Heart left ventricle (tissue), 16 donors: ENCODE measurements around the gene ADAMTS18. TPM values are rescaled to one million over a fixed set of nuclear protein-coding genes. Genes with fewer than 3 reads are reported as not detected.

ENCODE experiments used
- ATAC-seq, 4 donors: fragments of 200-7000 bp; cut with Tn5 transposase; one replicate each; pipeline ENCODE4 v1.9.1; 2020 to 2022; ENCODE audit warnings: moderate library complexity in 4 of 4, mild to moderate bottlenecking in 3 of 4, moderate number of reproducible peaks in 1 of 4
- DNase-seq, 5 donors: peaks; one replicate each; pipeline ENCODE4 v3.0.0-alpha.2; 2020
- H3K27ac ChIP-seq, 12 donors: fragments of 200-600 bp; sonication (generic) in 4 of 12; one replicate each; pipeline versions ENCODE4 v1.5.0 to v1.8.0; 2016 to 2022; ENCODE audit warnings: mild to moderate bottlenecking in 2 of 12
- H3K27me3 ChIP-seq, 9 donors: fragments of 200-600 bp; sonication (generic) in 2 of 9; one replicate each; pipeline versions ENCODE4 v1.5.1 to v1.8.0; 2016 to 2022; ENCODE audit warnings: mild to moderate bottlenecking in 3 of 9
- H3K36me3 ChIP-seq, 9 donors: fragments of 200-600 bp; sonication (generic) in 2 of 9; one replicate each; pipeline versions ENCODE4 v1.5.0 to v1.8.0; 2018 to 2022; ENCODE audit warnings: mild to moderate bottlenecking in 2 of 9
- H3K4me1 ChIP-seq, 12 donors: fragments of 200-600 bp; sonication (generic) in 4 of 12; one replicate each; pipeline versions ENCODE4 v1.5.0 to v1.8.0; 2016 to 2022; ENCODE audit warnings: mild to moderate bottlenecking in 3 of 12
- H3K4me3 ChIP-seq, 12 donors: fragments of 200-600 bp; sonication (generic) in 4 of 12; one replicate each; pipeline versions ENCODE4 v1.5.0 to v1.8.0; 2017 to 2022; ENCODE audit warnings: mild to moderate bottlenecking in 9 of 12, moderate library complexity in 4 of 12
- H3K9me3 ChIP-seq, 12 donors: fragments of 200-600 bp; sonication (generic) in 4 of 12; one replicate each; pipeline versions ENCODE4 v1.5.0 to v1.8.0; 2016 to 2022; ENCODE audit warnings: mild to moderate bottlenecking in 1 of 12
- POLR2A ChIP-seq, 2 donors: fragments of 450-650 bp; IDR thresholded peaks; one replicate each; pipeline ENCODE4 v1.6.1; 2017; ENCODE audit warnings: antibody characterized with exemption in 2 of 2, mild to moderate bottlenecking in 2 of 2, moderate library complexity in 2 of 2
- WGBS, 4 donors: extraction: QIAGEN DNeasy Blood & Tissue Kit in 2 of 4; methylation state at CpG; one replicate each; pipeline versions ENCODE4 v1.1.5 to v1.1.7; 2013 to 2018; 5-methylcytosine and 5-hydroxymethylcytosine counted together
- intact Hi-C, 10 donors: fragments of 100-400 bp; cut with DNase I; formaldehyde crosslinking; loops; one replicate each; pipeline versions ENCODE4 v1.11.1 to v1.14.2; 2022
- polyA plus RNA-seq, 2 donors: library from polyadenylated mRNA; stranded (reverse); fragments of 200-250 nt; gene quantifications; one replicate each; pipeline ENCODE4 v1.2.3, GENCODE V29; 2013
- total RNA-seq, 9 donors: library from RNA; depleted of rRNA in 2 of 9; stranded (reverse); fragments of >200 nt in 2 of 9; fragmentation: NEBNext Ultra II Directional in 3 of 9; extraction: Animal tissue kit (Norgen Biotek cat#: 25700) in 3 of 9; gene quantifications; one replicate each; pipeline versions ENCODE4 v1.1.0 to v1.2.4, GENCODE V29; 2016 to 2023
- TF ChIP-seq, protein P1 (sequence below), 12 donors: fragments of 200-600 bp; sonication (generic) in 4 of 12; IDR thresholded peaks; one replicate each; pipeline versions ENCODE4 v1.5.0 to v1.8.0; 2018 to 2022; ENCODE audit warnings: antibody characterized with exemption in 12 of 12, mild to moderate bottlenecking in 5 of 12
- donor health status: ischemic (EF 13 %, LVEDD 7.1; RV severe dilation, severe dysfunction).
- donor health status: healthy with polysubstance abuse.
- donor health status: DM: no; HTN: yes; CAD: no.
- donor health status: DM: no; HTN: no; CAD: no.
- donor health status: ischemic (EF 25% LVEDD 6.9; RV normal size, moderate dysfunction).
- donor health status: ischemic (EF 25% LVEDD 5.7; RV mildly dilated, moderate dysfunction).
- donor health status: healthy.
- donor health status: DM: yes; HTN: yes; CAD: no.
- donor health status: ischemic (EF 35%, LVEDD 5.7; RV mildly dilated, moderate dysfunction).
- donor health status: nonischemic (EF 11% LVEDD 7.7; RV severe dilation, severe dysfunction).
- donor health status: DM: yes; HTN: yes; CAD: no.
- donor health status: PGD.
- donor health status: ischemic (EF 29% LVEDD 5.4; RV normal size, mild dysfunction).
- donor health status: nonischemic (EF 23%, LVEDD 6.1; RV moderate dilation, normal function).

ADAMTS18 gene
- total and polyA plus RNA-seq, 11 donors: 0.10 to 0.69 (median 0.14) TPM; not detected in 8

DNA sequence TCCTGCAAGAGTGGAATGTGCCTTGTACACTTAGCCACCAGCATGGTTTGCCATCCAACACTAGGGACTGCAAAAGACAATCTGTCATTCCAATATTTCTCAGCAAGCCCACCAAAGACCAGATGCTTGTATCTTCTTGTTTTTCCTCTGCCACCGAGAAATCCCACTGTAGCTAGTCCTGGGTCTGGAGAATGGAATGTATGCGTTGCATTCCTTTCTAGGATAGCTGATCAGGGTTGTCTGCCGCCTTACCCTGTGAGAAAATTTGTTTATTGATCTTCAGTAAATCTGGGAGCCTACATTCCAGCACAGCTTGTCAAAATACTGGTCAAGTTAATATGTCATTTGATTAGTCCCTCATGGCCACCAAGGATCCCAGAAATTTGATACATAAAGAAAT is 28.1 kb upstream of the ADAMTS18 start:
- Histone ChIP-seq H3K9me3 (no peaks in the 10 kb centered on the region), H3K27me3 (no peaks in the 10 kb centered on the region), H3K36me3 (no peaks in the 10 kb centered on the region), H3K4me3 (no peak overlapping the region), H3K4me1 (no peaks in the 10 kb centered on the region), H3K27ac (no peak overlapping the region)
- intact Hi-C loops: no loop called here
- TF ChIP-seq, protein P1, sequence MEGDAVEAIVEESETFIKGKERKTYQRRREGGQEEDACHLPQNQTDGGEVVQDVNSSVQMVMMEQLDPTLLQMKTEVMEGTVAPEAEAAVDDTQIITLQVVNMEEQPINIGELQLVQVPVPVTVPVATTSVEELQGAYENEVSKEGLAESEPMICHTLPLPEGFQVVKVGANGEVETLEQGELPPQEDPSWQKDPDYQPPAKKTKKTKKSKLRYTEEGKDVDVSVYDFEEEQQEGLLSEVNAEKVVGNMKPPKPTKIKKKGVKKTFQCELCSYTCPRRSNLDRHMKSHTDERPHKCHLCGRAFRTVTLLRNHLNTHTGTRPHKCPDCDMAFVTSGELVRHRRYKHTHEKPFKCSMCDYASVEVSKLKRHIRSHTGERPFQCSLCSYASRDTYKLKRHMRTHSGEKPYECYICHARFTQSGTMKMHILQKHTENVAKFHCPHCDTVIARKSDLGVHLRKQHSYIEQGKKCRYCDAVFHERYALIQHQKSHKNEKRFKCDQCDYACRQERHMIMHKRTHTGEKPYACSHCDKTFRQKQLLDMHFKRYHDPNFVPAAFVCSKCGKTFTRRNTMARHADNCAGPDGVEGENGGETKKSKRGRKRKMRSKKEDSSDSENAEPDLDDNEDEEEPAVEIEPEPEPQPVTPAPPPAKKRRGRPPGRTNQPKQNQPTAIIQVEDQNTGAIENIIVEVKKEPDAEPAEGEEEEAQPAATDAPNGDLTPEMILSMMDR (IDR thresholded peaks at IDR 0.05): no peak
- TF ChIP-seq POLR2A (IDR thresholded peaks at IDR 0.05): no peak
- WGBS, 4 donors: 25 to 32% (median 28%) methylated on average over 3 of the region's 3 CpGs
- no peak for DNase-seq
- no peak for ATAC-seq

DNA sequence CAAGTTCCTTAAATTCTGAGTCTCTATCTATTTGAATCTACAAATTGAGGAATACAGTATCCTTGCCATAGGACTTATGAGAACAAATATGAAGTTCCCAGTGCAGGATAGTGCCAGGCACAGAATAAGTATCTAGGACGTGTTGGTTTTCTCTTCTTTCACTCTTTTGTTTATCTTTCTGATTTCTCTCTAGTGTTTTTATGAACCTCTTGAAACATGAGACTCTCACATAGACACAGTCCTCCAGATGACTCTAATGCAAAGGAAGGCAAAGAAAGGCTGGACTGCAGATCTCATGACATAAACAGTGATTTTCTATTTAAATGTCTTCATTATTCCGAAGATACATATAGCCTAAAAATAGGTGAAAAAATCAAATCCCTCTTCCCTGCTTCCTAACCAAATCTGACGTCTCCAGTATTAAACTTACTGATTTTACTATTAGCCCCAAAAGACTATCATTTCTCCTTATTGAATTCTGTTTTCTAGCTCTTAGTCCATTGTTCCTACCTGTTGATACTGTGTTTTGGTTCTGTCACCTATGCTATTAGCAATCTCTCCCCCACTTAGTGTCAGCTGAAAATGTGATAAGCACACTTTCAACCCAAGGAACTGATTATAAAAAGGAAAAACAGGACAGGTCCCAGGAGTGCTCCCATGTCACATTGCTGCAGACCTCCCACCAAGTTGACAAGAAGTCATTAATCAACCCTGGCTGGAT is 24.9 kb upstream of the ADAMTS18 start:
- intact Hi-C loops: no loop called here
- WGBS, 4 donors: 57 to 69% (median 64%) methylated on average over 3 of the region's 3 CpGs
- Histone ChIP-seq H3K4me3 (no peak overlapping the region), H3K4me1 (no peaks in the 10 kb centered on the region), H3K27ac (no peak overlapping the region), H3K9me3 (no peaks in the 10 kb centered on the region), H3K36me3 (no peaks in the 10 kb centered on the region), H3K27me3 (no peaks in the 10 kb centered on the region)
- DNase-seq (no peak), ATAC-seq (no peak)
- TF ChIP-seq POLR2A (IDR thresholded peaks at IDR 0.05): no peak
- TF ChIP-seq, protein P1 (IDR thresholded peaks at IDR 0.05): no peak

DNA sequence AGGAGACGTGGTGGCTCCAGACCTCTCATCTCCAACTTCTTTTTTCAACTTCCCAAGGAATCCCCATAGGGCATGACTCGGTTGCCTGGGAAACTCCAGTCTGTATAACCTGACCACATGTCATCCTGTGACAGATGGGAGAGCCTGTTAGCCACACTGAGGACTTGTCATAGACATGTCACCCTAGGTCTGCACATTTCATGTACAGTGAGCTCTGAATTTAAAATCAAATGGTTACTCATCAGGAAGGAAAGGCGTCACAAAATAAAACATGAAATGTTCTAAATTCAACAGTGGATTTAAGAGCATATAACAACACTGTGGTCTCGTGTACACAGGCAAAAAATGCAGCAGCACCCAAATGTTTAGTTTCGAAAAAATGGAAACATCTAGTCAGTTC is 22.2 kb upstream of the ADAMTS18 start:
- no peaks in the 10 kb centered on the region for H3K36me3 ChIP-seq
- ATAC-seq (no peak), DNase-seq (no peak)
- H3K4me3 ChIP-seq: no peak overlapping the region
- H3K27me3 ChIP-seq: no peaks in the 10 kb centered on the region
- no peaks in the 10 kb centered on the region for H3K9me3 ChIP-seq
- intact Hi-C loops: no loop called here
- no peak overlapping the region for H3K27ac ChIP-seq
- TF ChIP-seq, protein P1 (IDR thresholded peaks at IDR 0.05): no peak
- no peak for TF ChIP-seq POLR2A (IDR thresholded peaks at IDR 0.05)
- H3K4me1 ChIP-seq: no peaks in the 10 kb centered on the region
- WGBS, 4 donors: 56 to 66% (median 60%) methylated on average over 5 of the region's 5 CpGs

DNA sequence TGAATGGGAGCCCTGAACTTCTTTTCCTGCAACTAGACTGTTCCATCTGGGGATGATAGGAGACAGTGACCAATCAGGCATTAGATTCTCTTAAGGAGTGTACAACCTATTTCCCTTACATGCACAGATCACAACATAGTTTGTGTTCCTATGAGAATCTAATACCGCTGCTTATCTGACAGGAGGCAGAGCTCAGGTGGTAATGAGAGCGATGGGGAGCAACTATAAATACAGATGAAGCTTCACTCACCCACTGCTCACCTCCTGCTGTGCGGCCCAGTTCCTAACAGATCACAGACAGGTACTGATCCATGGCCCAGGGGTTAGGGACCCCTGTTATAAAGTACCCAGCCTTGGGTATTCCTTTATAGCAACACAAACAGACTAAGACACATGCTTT is 17.4 kb upstream of the ADAMTS18 start:
- Histone ChIP-seq H3K9me3 (no peaks in the 10 kb centered on the region), H3K4me1 (no peaks in the 10 kb centered on the region), H3K4me3 (no peak overlapping the region), H3K27ac (no peak overlapping the region), H3K36me3 (no peaks in the 10 kb centered on the region), H3K27me3 (no peaks in the 10 kb centered on the region)
- TF ChIP-seq POLR2A (IDR thresholded peaks at IDR 0.05): no peak
- TF ChIP-seq, protein P1 (IDR thresholded peaks at IDR 0.05): no peak
- no peak for DNase-seq
- intact Hi-C loops: no loop called here
- ATAC-seq: no peak
- 84 to 96% (median 87%) methylated on average over 3 of the region's 3 CpGs for WGBS, 4 donors
